HUES64 (cell line): Measurements from ENCODE around the gene TIMM13.

Source experiments
- H3K27ac ChIP-seq: 2 replicates; pipeline ENCODE4 v1.7.0; 2013; ENCODE audit warnings: low read depth, low read length, inconsistent platforms
- H3K27me3 ChIP-seq: 2 replicates; pipeline ENCODE4 v1.6.1; 2013; ENCODE audit warnings: mild to moderate bottlenecking, low read length; ENCODE audit not compliant: insufficient read depth
- H3K36me3 ChIP-seq: 2 replicates; pipeline ENCODE4 v1.6.1; 2013; ENCODE audit warnings: mild to moderate bottlenecking, low read length; ENCODE audit not compliant: insufficient read depth
- H3K4me1 ChIP-seq: 2 replicates; pipeline ENCODE4 v1.6.1; 2013; ENCODE audit warnings: mild to moderate bottlenecking, low read length, moderate library complexity; ENCODE audit not compliant: insufficient read depth
- H3K4me3 ChIP-seq: 2 replicates; pipeline ENCODE4 v1.5.1; 2013; ENCODE audit warnings: mild to moderate bottlenecking, low read length, moderate library complexity
- H3K9ac ChIP-seq: 2 replicates; pipeline ENCODE4 v1.6.1; 2013; ENCODE audit warnings: mild to moderate bottlenecking, low read depth, low read length
- H3K9me3 ChIP-seq: 2 replicates; pipeline ENCODE4 v1.6.1; 2013; ENCODE audit warnings: low read depth, low read length; ENCODE audit not compliant: insufficient read depth
- WGBS: fragments of 150-250, 120-280 bp; methylation state at CpG from one replicate; pipeline ENCODE4 v1.1.7; 2013; ENCODE audit warnings: missing lambda C conversion rate; 5-methylcytosine and 5-hydroxymethylcytosine counted together

The TIMM13 gene

GRCh38 chr19:2428756-2429711 lies 1.6 kb upstream of the TIMM13 start:
- Histone ChIP-seq H3K9me3 (no peaks in the 10 kb centered on the region), H3K27me3 (no peaks in the 10 kb centered on the region), H3K4me3 (no peak overlapping the region), H3K9ac (peak overlapping the region; percentile 99), H3K36me3 (peaks cover 33% of the 10 kb centered on the region), H3K27ac (peak overlapping the region; percentile 99), H3K4me1 (peaks cover 18% of the 10 kb centered on the region)
- WGBS, result 90% methylated on average over 36 of the region's 37 CpGs

- peak overlapping the region; percentile 99 for H3K9ac ChIP-seq
- peaks cover 32% of the 10 kb centered on the region for H3K36me3 ChIP-seq
- peaks cover 18% of the 10 kb centered on the region for H3K4me1 ChIP-seq
- no peaks in the 10 kb centered on the region for H3K27me3 ChIP-seq
- peak overlapping the region; percentile 87 for H3K4me3 ChIP-seq
- peak overlapping the region; percentile 99 for H3K27ac ChIP-seq
- no peaks in the 10 kb centered on the region for H3K9me3 ChIP-seq
- WGBS, result 74% methylated on average over 25 of the region's 25 CpGs
Measured at GRCh38 chr19:2428321-2428690, 920 bp upstream of the TIMM13 start.

- 4% methylated on average over 66 of the region's 66 CpGs for WGBS
- H3K36me3 ChIP-seq, result peaks cover 25% of the 10 kb centered on the region
Measured at GRCh38 chr19:2426611-2427428, 566 bp downstream of the TIMM13 start.

GRCh38 chr19:2425622-2426581 lies 1.5 kb downstream of the TIMM13 start:
- peaks cover 18% of the 10 kb centered on the region for H3K4me1 ChIP-seq
- no peaks in the 10 kb centered on the region for H3K27me3 ChIP-seq
- H3K9me3 ChIP-seq, result no peaks in the 10 kb centered on the region
- peak overlapping the region; percentile 87 for H3K4me3 ChIP-seq
- H3K9ac ChIP-seq, result peak overlapping the region; percentile 99
- peak overlapping the region; percentile 99 for H3K27ac ChIP-seq
- H3K36me3 ChIP-seq, result peaks cover 16% of the 10 kb centered on the region
- 74% methylated on average over 29 of the region's 29 CpGs for WGBS

More at GRCh38 chr19:2426611-2427428, 566 bp downstream of the TIMM13 start:
- H3K4me1 ChIP-seq, result peaks cover 18% of the 10 kb centered on the region
- peak overlapping the region; percentile 99 for H3K27ac ChIP-seq
- H3K9ac ChIP-seq, result peak overlapping the region; percentile 99
- peak overlapping the region; percentile 87 for H3K4me3 ChIP-seq
- no peaks in the 10 kb centered on the region for H3K9me3 ChIP-seq
- no peaks in the 10 kb centered on the region for H3K27me3 ChIP-seq

GRCh38 chr19:2424686-2425621 lies 2.4 kb downstream of the TIMM13 start:
- Histone ChIP-seq H3K27me3 (no peaks in the 10 kb centered on the region), H3K4me1 (peaks cover 18% of the 10 kb centered on the region), H3K4me3 (peak overlapping the region; percentile 87), H3K36me3 (peaks cover 7% of the 10 kb centered on the region), H3K9ac (peak overlapping the region; percentile 99), H3K27ac (peak overlapping the region; percentile 46; the same call in 1 of the 2 replicates), H3K9me3 (no peaks in the 10 kb centered on the region)
- WGBS, result 3% methylated on average over 101 of the region's 101 CpGs

GRCh38 chr19:2423915-2424685 lies 3.3 kb downstream of the TIMM13 start:
- Histone ChIP-seq H3K36me3 (peaks cover 4% of the 10 kb centered on the region; the same call in 1 of the 2 replicates), H3K4me3 (peak overlapping the region; percentile 87; the same call in 1 of the 2 replicates)

GRCh38 chr19:2423071-2423914 lies 4.1 kb downstream of the TIMM13 start:
- WGBS, result 94% methylated on average over 16 of the region's 19 CpGs
- Histone ChIP-seq H3K9me3 (no peaks in the 10 kb centered on the region), H3K4me1 (peaks cover 10% of the 10 kb centered on the region), H3K27ac (no peak overlapping the region), H3K4me3 (no peak overlapping the region), H3K36me3 (peaks cover 4% of the 10 kb centered on the region; the same call in 1 of the 2 replicates), H3K9ac (no peak overlapping the region), H3K27me3 (no peaks in the 10 kb centered on the region)

More at GRCh38 chr19:2423915-2424685, 3.3 kb downstream of the TIMM13 start:
- Histone ChIP-seq H3K27ac (no peak overlapping the region), H3K27me3 (no peaks in the 10 kb centered on the region), H3K9me3 (no peaks in the 10 kb centered on the region), H3K9ac (no peak overlapping the region), H3K4me1 (peaks cover 18% of the 10 kb centered on the region)
- WGBS, result 88% methylated on average over 45 of the region's 46 CpGs

- H3K4me1 ChIP-seq, result peaks cover 5% of the 10 kb centered on the region
- H3K36me3 ChIP-seq, result peaks cover 8% of the 10 kb centered on the region; the same call in 1 of the 2 replicates
- no peak overlapping the region for H3K4me3 ChIP-seq
- no peaks in the 10 kb centered on the region for H3K27me3 ChIP-seq
- 95% methylated on average over 23 of the region's 23 CpGs for whole genome bisulfite sequencing
- H3K9ac ChIP-seq, result no peak overlapping the region
- H3K9me3 ChIP-seq, result no peaks in the 10 kb centered on the region
- H3K27ac ChIP-seq, result no peak overlapping the region
Measured at GRCh38 chr19:2421581-2422306, 5.6 kb downstream of the TIMM13 start.
